ENCODE measurements around the gene DAPK2.
"Not testable (repeated sequence)": the region's sequence is repeated elsewhere in the genome, so short reads cannot be mapped to it uniquely, and the experiment has no call there.

DAPK2 gene

DNA sequence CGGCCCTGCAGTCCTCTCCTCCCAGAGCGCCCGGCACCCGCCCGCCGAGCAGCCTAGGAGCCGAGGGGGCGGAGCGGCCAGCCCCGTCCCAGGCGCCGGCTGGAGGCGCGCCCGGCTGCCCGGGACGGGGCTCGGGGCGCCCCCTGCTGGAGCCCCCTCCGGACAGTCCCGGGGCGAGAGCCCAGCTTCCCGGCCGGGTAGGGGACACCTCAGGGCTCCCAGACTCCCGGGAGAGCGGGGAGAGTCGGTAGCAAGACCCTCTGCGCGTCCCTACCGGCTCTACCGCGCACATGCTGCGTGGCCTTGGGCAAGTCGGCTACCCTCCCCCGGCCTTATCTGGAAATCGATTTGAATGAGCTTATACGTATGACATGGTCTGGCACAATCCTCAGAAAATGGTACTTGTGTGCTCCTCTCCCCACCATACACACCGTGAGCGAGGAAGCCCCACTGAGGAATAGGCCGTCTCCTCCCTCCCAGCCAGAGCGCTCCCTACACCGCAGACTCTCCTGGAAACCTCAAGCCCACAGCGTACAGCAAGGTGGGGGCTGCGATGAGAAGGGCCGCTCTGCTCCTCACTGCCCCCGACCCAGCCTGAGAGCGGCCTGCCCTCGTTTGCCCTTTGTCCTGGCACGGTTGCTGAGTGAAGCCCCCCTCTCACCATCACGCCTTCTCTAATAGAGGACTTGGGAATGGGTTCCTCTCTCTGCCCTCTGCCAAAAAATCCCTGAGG, at the start of gene DAPK2:
Gene DAPK2 (minus strand): TSS at position 65 of the 733 bp plus-strand sequence. CDS start 6,224 bp downstream, outside the sequence.
- peak; percentile 60 to 68 for DNase-seq

- no peak for DNase-seq
Measured at GRCh38 chr15:64095431-64095794, 49.1 kb upstream of the DAPK2 start.

GRCh38 chr15:64093627-64094417, 47.5 kb upstream of the DAPK2 start, which contains the start of gene CIAO2A:
Gene CIAO2A (minus strand): TSS chr15:64093838. CDS start chr15:64093768, 70 bp downstream.
- DNase-seq = peak; percentile 97

DNA sequence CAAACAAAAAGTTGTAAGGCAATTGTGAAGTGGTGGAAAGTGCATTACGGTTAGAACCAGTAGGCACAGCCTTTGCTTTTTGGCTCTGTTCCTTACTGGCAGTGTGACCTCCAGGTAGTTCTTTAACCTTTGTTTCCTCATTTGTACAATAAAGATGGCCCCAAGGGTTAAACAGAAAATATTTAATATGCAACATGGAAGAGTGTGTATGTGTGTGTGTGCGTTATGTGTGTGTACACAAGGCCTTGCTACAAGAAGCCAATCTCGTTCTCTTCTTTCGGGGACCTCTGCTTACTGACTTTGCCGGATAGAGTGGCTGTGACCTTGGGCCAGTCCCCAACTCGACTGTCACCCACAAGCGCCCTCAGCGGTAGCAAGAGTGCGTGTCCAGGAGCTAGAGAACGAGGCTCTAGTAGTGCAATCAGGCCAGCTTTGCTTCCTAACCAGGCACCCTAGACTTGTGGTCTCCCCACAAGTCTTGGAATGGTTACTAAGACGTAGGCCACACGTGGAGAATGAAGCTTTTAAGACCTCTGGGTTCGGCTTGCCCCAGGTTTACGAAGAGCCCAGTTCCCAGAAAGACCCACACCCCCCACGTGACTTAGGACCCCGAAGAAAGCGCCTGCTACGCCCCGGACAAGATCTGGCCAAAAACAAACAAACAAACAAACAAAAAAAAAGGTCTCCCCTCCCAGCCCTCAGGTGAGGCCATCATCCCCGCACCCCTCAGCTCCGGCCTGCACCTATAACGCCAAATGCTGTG, 46.8 kb upstream of the DAPK2 start:
- peak; percentile 48 to 50 for DNase-seq

GRCh38 chr15:64092075-64092820, 46.0 kb upstream of the DAPK2 start:
- DNase-seq = peak in 1 of 2 donors; percentile 63

DNA sequence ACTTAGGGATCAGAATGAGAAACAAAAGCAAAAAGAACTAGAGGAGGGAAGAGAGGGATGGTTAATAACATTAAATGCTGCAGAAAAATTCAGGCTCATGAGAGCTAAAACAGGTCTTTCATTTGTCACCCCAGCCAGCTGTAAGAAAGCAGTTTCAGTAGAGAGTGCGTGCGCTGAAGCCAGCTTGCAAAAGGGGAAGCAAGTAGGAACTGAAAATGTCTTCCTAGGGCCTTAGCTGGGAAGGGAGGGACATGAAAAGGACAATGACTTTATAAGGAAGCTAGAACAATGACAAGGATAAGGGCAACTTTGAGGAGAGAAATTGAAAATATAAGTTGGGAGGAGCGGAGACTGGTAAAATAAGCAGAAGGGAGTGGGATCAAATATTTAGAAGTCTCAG, 44.2 kb upstream of the DAPK2 start:
- peak in 1 of 2 donors; percentile 45 for DNase-seq

- DNase-seq = peak in 1 of 2 donors; percentile 58
Measured at GRCh38 chr15:64089543-64090280, 43.4 kb upstream of the DAPK2 start.

- no peak for DNase-seq
Measured at GRCh38 chr15:64082757-64083156, 36.5 kb upstream of the DAPK2 start.

- not testable (repeated sequence) for DNase-seq
Measured at GRCh38 chr15:64073496-64073895, 27.2 kb upstream of the DAPK2 start.

- no peak for DNase-seq
Measured at GRCh38 chr15:64072812-64073211, 26.5 kb upstream of the DAPK2 start.

- no peak for DNase-seq
Measured at GRCh38 chr15:64071931-64072765, 25.9 kb upstream of the DAPK2 start.

DNA sequence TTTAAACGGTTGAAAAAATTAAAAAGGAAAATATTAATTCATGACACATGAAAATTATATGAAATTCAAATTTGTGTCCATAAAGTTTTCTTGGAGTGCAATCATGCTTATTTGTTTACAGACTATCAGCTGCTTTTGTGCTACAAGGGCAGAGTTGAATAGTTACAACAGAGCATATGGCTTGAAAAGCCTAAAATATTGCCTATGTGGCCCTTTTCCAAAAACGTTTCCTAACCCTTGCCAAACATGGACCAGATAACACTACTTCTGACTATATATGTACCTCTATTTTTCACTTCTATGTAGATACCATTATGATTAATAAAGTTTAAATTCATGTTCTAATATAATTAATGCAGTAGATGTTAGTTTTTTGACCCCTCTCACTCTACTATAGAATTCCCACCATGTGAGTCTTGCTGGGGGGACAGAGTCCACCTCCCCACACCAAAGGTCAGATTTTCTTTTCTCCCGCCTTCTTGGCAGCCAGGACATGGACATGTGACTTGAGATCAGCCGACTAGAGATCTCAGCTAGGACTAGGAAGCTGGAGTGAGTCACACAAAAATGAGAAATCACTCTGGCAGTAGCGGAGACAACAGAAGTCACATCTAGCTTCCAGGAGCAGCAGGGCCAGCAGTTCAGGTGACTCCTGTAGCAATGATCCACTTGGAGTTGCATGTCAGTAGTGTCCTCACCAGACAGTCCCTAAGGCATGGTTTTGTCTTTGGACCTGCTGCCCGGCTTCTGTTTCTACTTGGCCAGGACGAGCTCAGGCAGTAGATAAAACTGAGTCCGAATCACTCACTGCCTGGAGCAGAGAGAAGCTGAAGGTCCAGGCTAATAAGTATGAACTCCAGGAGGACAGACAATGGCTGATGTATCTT, 24.9 kb upstream of the DAPK2 start:
- no peak for DNase-seq

- DNase-seq = no peak
Measured at GRCh38 chr15:64070106-64070505, 23.8 kb upstream of the DAPK2 start.

GRCh38 chr15:64068133-64068532, 21.8 kb upstream of the DAPK2 start:
- no peak for DNase-seq

DNA sequence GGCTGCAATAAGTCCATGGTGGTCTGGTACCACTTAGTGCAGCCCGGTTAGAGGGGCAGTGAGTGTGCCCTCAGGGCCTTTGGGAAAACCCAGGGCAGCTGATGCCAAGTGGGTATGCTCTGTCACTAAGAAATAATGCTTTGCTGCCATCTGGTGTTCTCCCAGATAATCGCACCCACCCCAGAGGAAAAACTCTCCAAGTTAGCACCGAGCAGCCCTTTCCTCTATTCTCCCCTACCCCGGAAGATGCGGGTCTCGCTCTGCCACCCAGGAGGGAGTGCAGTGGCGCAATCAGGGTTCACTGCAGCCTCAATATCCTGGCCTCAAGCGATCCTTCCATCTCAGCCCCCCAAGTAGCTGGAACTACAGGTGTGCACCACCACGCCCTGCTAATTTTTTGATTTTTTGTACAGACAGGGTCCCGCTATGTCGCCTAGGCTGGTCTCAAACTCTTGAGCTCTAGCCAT, 21.3 kb upstream of the DAPK2 start:
- peak; percentile 74 to 78 for DNase-seq

GRCh38 chr15:64066451-64066850, 20.2 kb upstream of the DAPK2 start:
- DNase-seq = no peak

DNA sequence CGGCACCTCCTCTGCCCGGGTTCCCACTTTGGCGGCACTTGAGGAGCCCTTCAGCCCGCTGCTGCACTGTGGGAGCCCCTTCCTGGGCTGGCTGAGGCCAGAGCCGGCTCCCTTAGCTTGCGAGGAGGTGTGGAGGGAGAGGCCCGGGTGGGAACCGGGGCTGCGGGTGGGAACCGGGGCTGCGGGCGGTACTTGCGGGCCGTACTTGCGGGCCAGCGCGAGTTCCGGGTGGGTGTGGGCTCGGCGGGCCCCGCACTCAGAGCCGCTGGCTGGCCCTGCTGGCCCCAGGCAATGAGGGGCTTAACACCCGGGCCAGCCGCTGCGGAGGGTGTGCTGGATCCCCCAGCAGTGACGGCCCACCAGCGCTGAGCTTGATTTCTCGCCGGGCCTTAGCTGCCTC, 14.4 kb upstream of the DAPK2 start:
- no peak for DNase-seq

DNA sequence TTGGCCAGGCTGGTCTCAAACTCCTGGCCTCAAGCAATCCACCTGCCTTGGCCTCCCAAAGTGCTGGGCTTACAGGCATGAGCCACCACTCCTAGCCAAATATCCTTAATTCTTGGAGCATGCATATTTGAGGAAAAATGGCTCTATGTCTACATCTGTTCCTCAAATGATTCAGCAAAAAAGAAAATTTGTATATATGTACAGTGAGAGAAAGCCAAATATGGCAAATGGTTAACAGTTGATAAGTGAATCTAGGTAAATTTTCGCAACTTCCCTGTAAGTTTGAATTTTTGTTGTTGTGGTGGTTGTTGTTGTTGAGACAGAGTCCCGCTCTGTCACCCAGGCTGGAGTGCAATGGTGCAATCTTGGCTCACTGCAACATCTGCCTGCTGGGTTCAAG, 12.8 kb upstream of the DAPK2 start:
- DNase-seq = not testable (repeated sequence)

DNA sequence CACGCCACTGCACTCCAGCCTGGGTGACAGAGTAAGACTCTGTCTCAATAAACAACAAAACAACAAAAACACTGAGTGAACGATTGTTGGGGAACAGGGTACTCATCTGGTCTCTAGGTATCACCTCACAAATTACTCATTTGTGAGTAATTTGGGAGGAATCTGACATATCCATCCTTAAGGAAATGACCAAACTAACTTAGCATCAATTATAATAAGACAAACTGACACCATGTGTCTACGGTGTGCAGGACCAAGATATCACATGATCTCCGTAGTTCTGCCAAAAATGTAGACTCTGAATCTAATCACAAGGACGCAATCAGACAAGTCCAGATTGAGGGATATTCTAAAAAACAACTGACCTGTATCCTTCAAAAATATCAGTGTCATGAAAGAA, 12.0 kb upstream of the DAPK2 start:
- DNase-seq = no peak

- not testable (repeated sequence) for DNase-seq
Measured at GRCh38 chr15:64053674-64054073, 7.4 kb upstream of the DAPK2 start.
